Activated T-cell treated with anti-CD3 and anti-CD28 coated beads, Interleukin-2, amount 50 U/mL, for 4 hours (primary cell): ENCODE measurements around the gene SLC25A25. TPM values are rescaled to one million over a fixed set of nuclear protein-coding genes. Genes with fewer than 3 reads are reported as not detected.
"Not testable (repeated sequence)": the region's sequence is repeated elsewhere in the genome, so short reads cannot be mapped to it uniquely, and the experiment has no call there.

Source experiments
- ATAC-seq, 2 donors: fragments of 200-7000 bp; cut with Tn5 transposase; one replicate each; pipeline ENCODE4 v1.10.0; 2021
- DNase-seq: peaks from one replicate; pipeline ENCODE4 v3.0.0-alpha.2; 2020
- H3K27me3 Mint-ChIP-seq: one replicate; pipeline ENCODE4 v1.8.0; 2021; ENCODE audit warnings: low read depth, mixed read lengths
- H3K36me3 Mint-ChIP-seq: one replicate; pipeline ENCODE4 v1.8.0; 2022; ENCODE audit warnings: mixed read lengths; ENCODE audit not compliant: insufficient read depth
- H3K4me1 Mint-ChIP-seq: one replicate; pipeline ENCODE4 v1.8.0; 2021; ENCODE audit warnings: low read depth, mixed read lengths
- H3K4me3 Mint-ChIP-seq: one replicate; pipeline ENCODE4 v1.8.0; 2021; ENCODE audit warnings: mild to moderate bottlenecking, moderate library complexity, mixed read lengths
- H3K9me3 Mint-ChIP-seq: one replicate; pipeline ENCODE4 v1.8.0; 2021; ENCODE audit warnings: mixed read lengths
- total RNA-seq, 3 donors: library from RNA; stranded (reverse); gene quantifications; one replicate each; pipeline ENCODE4 v1.2.1, GENCODE V29; 2021

SLC25A25 gene
- total RNA-seq, 3 donors from 2014 or later = 13.9 to 16.3 (median 15.6) TPM

DNA sequence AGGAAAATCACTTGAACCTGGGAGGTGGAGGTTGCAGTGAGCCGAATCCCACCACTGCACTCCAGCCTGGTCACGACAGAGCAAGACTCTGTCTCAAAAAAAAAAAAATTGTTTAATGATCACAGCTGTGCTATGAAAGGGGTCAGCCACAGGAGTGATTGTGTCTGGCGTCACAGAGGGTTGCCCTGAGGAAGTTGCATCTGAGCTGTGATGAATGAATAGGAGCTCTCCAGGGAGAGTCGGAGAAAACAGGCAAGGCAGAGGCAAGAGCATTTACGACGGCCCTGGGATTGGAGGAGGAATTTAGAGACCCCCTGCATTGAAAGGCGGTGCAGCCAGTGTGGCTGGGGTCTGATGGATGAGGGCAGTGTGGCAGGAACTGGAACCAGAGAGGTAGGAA lies 26.0 kb upstream of the SLC25A25 start:
- H3K27me3 Mint-ChIP-seq = no peaks in the 10 kb centered on the region

DNA sequence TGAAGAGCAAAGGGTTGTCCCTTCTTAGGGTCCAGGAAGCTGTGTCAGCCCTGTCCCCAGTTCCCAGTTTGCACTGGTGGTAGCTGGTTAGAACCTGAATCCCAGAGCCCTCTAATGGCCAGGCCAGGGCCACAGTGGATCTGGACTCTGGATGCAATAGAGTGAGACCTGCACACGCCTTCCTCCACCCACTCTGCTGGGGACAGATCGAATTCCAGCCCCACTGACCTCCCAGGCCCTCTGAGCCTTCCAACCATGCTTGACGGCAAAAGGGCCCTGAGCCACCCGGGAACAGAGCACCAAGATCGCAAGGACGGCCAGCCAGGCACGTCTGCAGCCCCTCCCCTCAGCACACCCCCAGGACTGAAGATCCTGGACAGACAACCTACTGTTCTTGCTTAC lies 24.6 kb upstream of the SLC25A25 start:
- H3K9me3 Mint-ChIP-seq = no peaks in the 10 kb centered on the region
- no peak overlapping the region for H3K4me3 Mint-ChIP-seq
- H3K4me1 Mint-ChIP-seq = peaks cover 5% of the 10 kb centered on the region
- no peaks in the 10 kb centered on the region for H3K27me3 Mint-ChIP-seq
- ATAC-seq = no peak
- H3K36me3 Mint-ChIP-seq = no peaks in the 10 kb centered on the region
- no peak for DNase-seq

More for the DNA sequence above, 26.0 kb upstream of the SLC25A25 start:
- H3K4me1 Mint-ChIP-seq = peaks cover 5% of the 10 kb centered on the region
- H3K36me3 Mint-ChIP-seq = no peaks in the 10 kb centered on the region
- no peaks in the 10 kb centered on the region for H3K9me3 Mint-ChIP-seq
- DNase-seq (no peak), ATAC-seq (no peak)
- no peak overlapping the region for H3K4me3 Mint-ChIP-seq

DNA sequence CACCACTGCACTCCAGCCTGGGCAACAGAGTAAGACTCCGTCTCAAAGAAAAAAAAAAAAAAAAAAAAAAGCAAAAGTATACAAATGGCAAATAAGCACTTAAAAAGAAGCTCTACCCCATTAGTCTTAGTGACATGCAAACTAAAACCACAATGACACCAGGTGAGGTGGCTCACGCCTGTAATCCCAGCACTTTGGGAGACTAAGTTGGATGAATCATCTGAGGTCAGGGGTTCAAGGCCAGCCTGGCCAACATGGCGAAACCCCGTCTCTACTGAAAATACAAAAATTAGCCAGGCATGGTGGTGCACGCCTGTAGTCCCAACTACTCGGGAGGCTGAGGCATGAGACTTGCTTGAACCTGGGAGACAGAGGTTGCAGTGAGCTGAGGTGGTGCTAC lies 22.6 kb upstream of the SLC25A25 start:
- not testable (repeated sequence) for H3K27me3 Mint-ChIP-seq, H3K36me3 Mint-ChIP-seq, DNase-seq, H3K9me3 Mint-ChIP-seq, H3K4me3 Mint-ChIP-seq, H3K4me1 Mint-ChIP-seq
- ATAC-seq = peak in 1 of 2 donors; percentile 7

DNA sequence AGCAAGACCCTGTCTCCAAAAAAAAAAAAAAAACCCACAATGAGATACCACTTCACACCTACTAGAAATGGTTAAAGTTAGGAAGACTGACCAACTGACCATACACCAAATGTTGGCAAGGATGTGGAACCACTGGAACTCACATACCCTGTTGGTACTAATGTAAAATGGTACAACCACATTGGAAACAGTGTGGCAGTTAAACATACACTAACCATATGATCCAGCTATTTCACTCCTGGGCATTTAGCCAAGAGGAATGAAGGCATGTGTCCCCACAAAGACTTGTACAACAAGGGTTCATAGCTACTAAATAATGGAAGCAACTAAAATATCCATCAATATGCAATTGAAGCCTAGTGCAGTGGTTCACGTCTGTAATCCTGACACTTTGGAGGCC lies 22.2 kb upstream of the SLC25A25 start:
- DNase-seq (no peak), ATAC-seq (no peak)
- no peaks in the 10 kb centered on the region for H3K36me3 Mint-ChIP-seq
- no peaks in the 10 kb centered on the region for H3K27me3 Mint-ChIP-seq
- peaks cover 5% of the 10 kb centered on the region for H3K4me1 Mint-ChIP-seq
- H3K9me3 Mint-ChIP-seq = no peaks in the 10 kb centered on the region
- H3K4me3 Mint-ChIP-seq = no peak overlapping the region

DNA sequence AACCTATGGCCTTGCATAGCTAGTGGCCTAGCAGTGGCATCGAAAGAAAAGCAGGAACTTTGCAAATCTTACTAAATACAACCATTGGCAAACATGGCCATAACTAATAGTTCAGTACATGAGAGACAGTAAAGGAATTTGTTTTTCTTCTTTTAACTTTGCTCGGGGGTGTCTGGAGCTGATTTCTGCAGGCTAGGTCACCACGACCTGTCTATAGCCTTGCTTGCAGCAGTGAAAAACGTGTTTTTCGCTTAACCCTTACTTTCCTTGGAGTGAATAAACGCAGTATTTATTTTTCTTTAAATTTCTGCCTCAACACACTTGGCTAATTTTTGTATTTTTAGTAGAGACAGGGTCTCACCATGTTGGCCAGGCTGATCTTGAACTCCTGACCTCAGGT lies 20.8 kb upstream of the SLC25A25 start:
- ATAC-seq (no peak), DNase-seq (no peak)
- Mint-ChIP-seq H3K36me3 (no peaks in the 10 kb centered on the region), H3K4me3 (no peak overlapping the region), H3K4me1 (no peaks in the 10 kb centered on the region), H3K27me3 (no peaks in the 10 kb centered on the region), H3K9me3 (no peaks in the 10 kb centered on the region)

DNA sequence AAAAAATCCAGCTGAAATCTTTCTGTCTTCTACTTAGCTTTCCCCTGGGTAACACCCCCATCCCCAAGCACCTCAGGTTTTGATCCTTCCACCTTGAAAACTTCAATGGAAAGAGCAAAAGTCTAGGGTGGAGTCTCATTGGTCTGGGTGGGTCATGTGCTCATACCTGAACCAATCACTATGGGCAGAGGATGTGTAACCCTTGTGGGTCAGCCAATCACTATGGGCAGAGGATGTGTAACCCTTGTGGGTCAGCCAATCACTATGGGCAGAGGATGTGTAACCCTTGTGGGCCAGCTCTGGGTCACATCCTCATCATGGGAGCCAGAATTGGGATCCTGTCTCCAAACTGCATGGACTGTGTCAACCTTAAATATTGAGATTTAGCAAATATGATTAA lies 19.4 kb upstream of the SLC25A25 start:
- Mint-ChIP-seq H3K36me3 (no peaks in the 10 kb centered on the region), H3K4me3 (no peak overlapping the region), H3K4me1 (no peaks in the 10 kb centered on the region), H3K27me3 (no peaks in the 10 kb centered on the region), H3K9me3 (no peaks in the 10 kb centered on the region)
- ATAC-seq (peak; percentile 74 to 76), DNase-seq (no peak)

DNA sequence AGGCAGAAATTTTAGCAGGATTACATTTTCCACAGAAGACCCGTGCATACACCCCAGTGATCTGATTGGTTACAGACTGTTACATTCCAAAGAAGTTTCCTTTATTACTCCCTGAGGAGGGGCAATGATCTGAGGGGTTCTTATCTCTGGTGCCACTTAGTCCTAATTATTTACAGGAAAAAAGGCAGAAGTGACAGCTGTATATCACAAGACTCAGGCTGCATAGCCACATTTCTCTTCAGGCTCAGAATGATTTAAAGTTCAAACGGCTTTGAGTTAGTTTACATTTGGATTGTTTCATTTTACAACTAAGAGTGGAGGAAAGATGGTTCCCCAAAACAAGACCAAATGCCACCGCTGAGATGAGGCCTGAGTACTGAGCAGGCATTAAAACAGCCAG lies 18.2 kb upstream of the SLC25A25 start:
- ATAC-seq = no peak
- no peaks in the 10 kb centered on the region for H3K9me3 Mint-ChIP-seq
- no peaks in the 10 kb centered on the region for H3K4me1 Mint-ChIP-seq
- H3K36me3 Mint-ChIP-seq = no peaks in the 10 kb centered on the region
- DNase-seq = no peak
- H3K27me3 Mint-ChIP-seq = no peaks in the 10 kb centered on the region
- no peak overlapping the region for H3K4me3 Mint-ChIP-seq

DNA sequence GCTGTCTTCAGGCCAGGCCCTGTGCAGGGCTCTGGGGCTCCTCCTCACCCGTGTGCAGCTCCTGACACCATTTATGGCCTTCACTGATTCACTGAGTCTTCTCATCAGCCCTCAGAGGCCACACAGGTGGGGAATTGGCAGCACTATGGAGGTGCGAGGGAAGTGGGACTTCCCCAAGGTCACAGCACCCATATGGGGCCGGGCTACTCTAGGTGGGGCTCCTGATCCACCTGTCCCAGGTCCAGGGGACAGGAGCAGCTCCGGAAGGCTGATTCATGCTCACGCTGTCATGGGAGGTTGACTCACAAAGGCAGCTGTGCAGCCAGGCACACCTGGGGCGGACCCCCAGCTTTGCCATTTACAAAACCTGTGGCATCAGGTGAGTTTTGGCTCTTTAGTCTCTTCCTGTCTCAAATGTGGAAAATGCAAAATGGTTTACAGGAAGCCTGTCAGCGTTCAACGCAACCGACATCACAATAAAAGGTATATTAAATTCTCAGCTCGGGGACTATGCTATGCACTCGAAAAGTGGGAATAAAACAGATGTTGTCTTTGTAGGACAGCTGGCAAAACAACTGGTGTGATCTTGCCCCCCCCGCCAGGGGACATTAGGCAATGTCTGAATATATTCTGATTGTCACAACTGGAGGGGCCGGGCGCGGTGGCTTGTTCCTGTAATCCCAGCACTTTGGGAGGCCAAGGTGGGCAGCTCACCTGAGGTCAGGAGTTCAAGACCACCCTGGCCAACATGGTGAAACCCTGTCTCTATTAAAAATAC lies 15.9 kb upstream of the SLC25A25 start:
- no peak for ATAC-seq
- DNase-seq = no peak
- H3K9me3 Mint-ChIP-seq = no peaks in the 10 kb centered on the region
- no peaks in the 10 kb centered on the region for H3K36me3 Mint-ChIP-seq
- H3K4me3 Mint-ChIP-seq = no peak overlapping the region
- no peaks in the 10 kb centered on the region for H3K4me1 Mint-ChIP-seq
- H3K27me3 Mint-ChIP-seq = no peaks in the 10 kb centered on the region

DNA sequence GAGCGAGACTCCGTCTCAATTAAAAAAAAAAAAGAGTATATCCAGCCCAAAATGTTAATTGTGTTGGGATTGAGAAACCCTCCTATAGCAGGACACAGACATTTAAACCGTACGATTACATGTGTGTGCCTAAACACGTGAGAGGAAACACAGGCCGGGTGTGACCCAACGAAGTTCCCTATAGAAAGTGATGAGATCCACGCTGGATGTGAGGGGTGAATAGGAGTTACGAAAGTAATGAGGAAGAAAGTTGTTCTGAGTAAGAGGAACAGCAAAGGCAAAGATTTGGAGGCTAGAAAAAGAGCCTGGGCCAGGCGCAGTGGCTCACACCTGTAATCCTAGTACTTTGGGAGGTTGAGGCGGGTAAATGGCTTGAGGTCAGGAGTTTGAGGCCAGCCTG lies 14.5 kb upstream of the SLC25A25 start:
- H3K9me3 Mint-ChIP-seq = no peaks in the 10 kb centered on the region
- no peak for DNase-seq

DNA sequence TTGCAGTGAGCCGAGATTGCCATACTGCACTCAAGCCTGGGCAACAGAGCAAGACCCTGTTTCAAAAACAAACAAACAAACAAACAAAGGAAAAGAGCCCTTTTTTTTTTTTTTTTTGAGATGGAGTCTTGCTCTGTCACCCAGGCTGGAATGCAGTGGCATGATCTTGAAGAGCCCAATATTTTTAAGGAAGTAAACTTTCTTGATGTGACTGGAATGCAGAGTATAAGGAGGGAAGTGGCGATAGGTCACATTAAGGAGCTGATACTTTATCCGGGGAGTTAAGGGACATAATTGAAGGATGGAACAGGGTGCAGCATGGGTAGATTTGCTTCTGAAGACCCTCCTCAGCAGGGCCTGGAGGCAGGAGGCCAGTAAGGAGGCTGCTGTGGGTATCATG lies 13.9 kb upstream of the SLC25A25 start:
- no peaks in the 10 kb centered on the region for H3K4me1 Mint-ChIP-seq

More for the DNA sequence above, 14.5 kb upstream of the SLC25A25 start:
- Mint-ChIP-seq H3K4me1 (no peaks in the 10 kb centered on the region), H3K27me3 (no peaks in the 10 kb centered on the region), H3K36me3 (no peaks in the 10 kb centered on the region), H3K4me3 (no peak overlapping the region)
- no peak for ATAC-seq

DNA sequence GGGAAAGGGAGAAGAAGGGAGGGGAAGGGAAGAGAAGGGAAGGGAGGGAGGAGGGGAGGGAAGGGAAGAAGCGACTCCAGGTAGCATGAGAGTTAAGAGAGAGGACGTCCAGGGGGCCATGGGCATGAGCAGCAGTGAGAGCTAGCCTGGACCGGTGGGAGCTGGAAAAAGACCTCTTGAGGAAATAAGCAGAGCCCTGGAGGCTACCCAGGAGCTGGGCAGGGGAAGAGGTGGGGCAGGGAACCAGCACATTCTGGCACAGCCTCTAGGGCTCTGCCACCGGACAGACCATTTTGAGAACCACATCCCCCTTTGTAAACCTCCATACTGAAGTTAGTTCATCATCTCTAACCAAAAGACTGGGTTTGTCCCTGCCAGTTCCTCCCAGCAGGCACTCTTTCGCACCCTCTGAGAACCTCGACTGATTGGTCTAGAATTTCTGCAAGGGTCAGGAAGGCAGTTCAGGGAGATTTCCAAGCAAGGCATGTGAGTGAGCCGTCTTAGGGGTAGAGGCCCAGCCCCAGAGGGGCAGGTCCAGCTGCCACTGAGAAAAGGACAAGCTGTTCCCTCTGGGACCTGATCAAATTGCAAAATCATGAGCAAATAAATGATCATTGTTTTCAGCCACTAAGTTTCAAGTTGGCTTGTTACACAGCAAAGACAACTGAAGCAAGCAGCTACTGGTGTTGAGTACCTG lies 12.5 kb upstream of the SLC25A25 start:
- H3K36me3 Mint-ChIP-seq = no peaks in the 10 kb centered on the region
- DNase-seq (no peak), ATAC-seq (no peak)
- H3K27me3 Mint-ChIP-seq = no peaks in the 10 kb centered on the region
- no peak overlapping the region for H3K4me3 Mint-ChIP-seq
- no peaks in the 10 kb centered on the region for H3K9me3 Mint-ChIP-seq
- no peaks in the 10 kb centered on the region for H3K4me1 Mint-ChIP-seq

More for the DNA sequence above, 13.9 kb upstream of the SLC25A25 start:
- no peaks in the 10 kb centered on the region for H3K27me3 Mint-ChIP-seq
- H3K4me3 Mint-ChIP-seq = no peak overlapping the region
- ATAC-seq (no peak), DNase-seq (no peak)
- H3K9me3 Mint-ChIP-seq = no peaks in the 10 kb centered on the region
- H3K36me3 Mint-ChIP-seq = no peaks in the 10 kb centered on the region

DNA sequence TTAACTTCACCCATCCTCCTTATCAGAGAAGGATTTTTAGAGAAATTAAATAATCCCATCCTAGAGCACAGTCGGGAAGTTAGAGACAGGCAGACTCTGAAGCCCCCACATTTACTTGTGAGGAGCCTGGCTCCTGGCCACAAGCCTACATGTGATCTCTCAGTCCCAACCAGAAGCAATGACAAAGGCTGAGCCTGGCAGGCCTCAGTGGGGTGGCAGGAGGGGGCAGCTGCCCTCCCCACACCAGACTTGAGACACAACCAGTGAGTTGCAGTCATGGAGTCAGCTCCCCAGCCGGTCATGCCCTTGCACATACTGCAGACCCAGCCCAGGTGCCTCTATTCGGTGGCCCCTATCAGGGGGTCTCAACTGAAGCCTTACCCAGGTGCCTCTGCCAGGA lies 11.9 kb upstream of the SLC25A25 start:
- Mint-ChIP-seq H3K36me3 (no peaks in the 10 kb centered on the region), H3K4me3 (no peak overlapping the region), H3K4me1 (peaks cover 3% of the 10 kb centered on the region), H3K9me3 (no peaks in the 10 kb centered on the region), H3K27me3 (no peaks in the 10 kb centered on the region)
- no peak for ATAC-seq
- no peak for DNase-seq

DNA sequence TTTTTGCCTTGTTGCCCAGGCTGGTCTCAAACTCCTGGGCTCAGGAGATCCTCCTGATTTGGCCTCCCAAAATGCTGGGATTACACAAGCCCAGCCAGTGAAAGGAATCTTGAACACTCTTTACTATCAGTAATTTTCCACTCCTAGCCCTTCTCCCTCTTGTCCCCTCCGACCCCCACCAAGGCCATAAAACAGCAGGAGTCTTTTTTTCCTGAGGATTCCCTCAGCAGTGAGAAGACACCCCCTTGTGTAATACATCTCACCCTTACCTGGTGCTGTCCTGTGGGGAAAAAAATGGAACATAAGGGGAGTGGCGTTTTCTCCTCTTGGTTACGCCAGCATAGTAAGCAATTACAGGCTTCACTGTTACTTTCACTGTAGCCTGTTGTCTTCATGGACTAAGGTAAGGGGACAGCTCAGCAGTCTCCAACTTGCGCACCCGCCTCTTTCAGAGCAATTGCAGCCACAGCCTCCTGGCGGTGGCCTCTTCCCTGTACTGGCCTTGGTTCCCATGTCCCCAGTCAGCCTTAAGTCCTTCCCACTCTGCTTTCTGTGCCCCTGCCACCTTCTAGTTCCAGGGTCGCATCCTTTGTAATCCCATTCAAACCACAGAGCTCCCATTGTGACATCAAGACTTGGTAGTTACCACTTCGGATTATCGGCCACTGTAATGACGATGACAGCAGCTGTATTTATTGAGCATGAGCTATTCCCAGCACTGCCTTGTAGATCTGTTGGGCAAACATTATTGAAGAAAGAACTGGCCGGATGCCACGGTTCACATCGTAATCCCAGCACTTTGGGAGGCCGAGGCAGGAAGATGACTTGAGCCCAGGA lies 10.9 kb upstream of the SLC25A25 start:
- H3K4me3 Mint-ChIP-seq = no peak overlapping the region
- no peaks in the 10 kb centered on the region for H3K27me3 Mint-ChIP-seq
- H3K36me3 Mint-ChIP-seq = no peaks in the 10 kb centered on the region
- DNase-seq (no peak), ATAC-seq (no peak)
- H3K4me1 Mint-ChIP-seq = peaks cover 13% of the 10 kb centered on the region
- no peaks in the 10 kb centered on the region for H3K9me3 Mint-ChIP-seq

DNA sequence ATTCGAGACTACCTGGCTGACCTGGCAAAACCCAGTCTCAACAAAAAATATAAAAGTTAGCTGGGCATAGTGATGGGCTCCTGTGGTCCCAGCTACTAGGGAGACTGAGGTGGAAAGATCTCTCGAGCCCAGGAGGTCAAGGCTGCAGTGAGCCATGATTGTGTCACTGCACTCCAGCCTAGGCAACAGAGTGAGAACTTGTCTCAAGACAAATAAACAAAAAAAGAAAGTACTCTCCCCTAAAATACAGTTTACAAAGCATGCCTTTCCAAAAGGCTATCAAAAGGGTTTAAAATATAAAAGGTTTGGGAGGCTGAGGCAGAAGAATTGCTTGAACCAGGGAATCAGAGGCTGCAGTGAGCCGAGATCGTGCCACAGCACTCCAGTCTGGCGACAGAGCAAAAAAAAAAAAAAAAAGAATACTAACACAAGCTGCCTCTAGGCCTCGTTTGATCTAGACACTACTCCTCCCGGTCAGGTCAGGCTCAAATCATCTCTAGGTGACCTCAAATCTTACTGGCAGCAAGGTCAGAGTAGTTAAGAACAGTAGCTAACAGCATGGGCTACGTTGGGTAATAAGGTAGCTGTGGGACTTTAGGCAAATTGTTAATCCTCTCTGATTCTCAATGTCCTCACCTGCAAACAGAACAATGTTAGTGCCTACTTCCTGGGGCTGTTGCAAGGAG lies 10.2 kb upstream of the SLC25A25 start:
- no peak for ATAC-seq
- DNase-seq = no peak
- peaks cover 2% of the 10 kb centered on the region for H3K36me3 Mint-ChIP-seq
- H3K4me1 Mint-ChIP-seq = peaks cover 20% of the 10 kb centered on the region
- H3K27me3 Mint-ChIP-seq = no peaks in the 10 kb centered on the region
- no peaks in the 10 kb centered on the region for H3K9me3 Mint-ChIP-seq
- no peak overlapping the region for H3K4me3 Mint-ChIP-seq
